ENCODE data around the gene UGT2A3.
"Not testable (repeated sequence)": the region's sequence is repeated elsewhere in the genome, so short reads cannot be mapped to it uniquely, and the experiment has no call there.

Gene UGT2A3

GRCh38 chr4:68962868-68963267 is 11.3 kb upstream of the UGT2A3 start:
- no peak for TF ChIP-seq CTCF (IDR thresholded peaks at IDR 0.05; ENCODE audit: control insufficient read depth, extremely low read depth, insufficient read depth)
- no peak for DNase-seq (ENCODE audit: low read depth)
- H3K4me3 ChIP-seq (ENCODE audit: low read depth, low read length): no peak overlapping the region

- DNase-seq (ENCODE audit: low read depth): no peak
- TF ChIP-seq CTCF (IDR thresholded peaks at IDR 0.05; ENCODE audit: control insufficient read depth, extremely low read depth, insufficient read depth): no peak
- H3K4me3 ChIP-seq (ENCODE audit: low read depth, low read length): no peak overlapping the region
These were observed 8.9 kb upstream of the UGT2A3 start for GRCh38 chr4:68960294-68961163.

GRCh38 chr4:68959085-68959484 is 7.5 kb upstream of the UGT2A3 start:
- H3K4me3 ChIP-seq (ENCODE audit: low read depth, low read length); DNase-seq (ENCODE audit: low read depth): not testable (repeated sequence)

- DNase-seq (ENCODE audit: low read depth): no peak
- H3K4me3 ChIP-seq (ENCODE audit: low read depth, low read length): no peak overlapping the region
- no peak for TF ChIP-seq CTCF (IDR thresholded peaks at IDR 0.05; ENCODE audit: control insufficient read depth, extremely low read depth, insufficient read depth)
These were observed 2.5 kb upstream of the UGT2A3 start for GRCh38 chr4:68954126-68954525.

- no peak for DNase-seq (ENCODE audit: low read depth)
- no peak overlapping the region for H3K4me3 ChIP-seq (ENCODE audit: low read depth, low read length)
- TF ChIP-seq CTCF (IDR thresholded peaks at IDR 0.05; ENCODE audit: control insufficient read depth, extremely low read depth, insufficient read depth): no peak
These were observed 1.5 kb upstream of the UGT2A3 start for GRCh38 chr4:68953056-68953596.

GRCh38 chr4:68951806-68952585 is 392 bp upstream of the UGT2A3 start:
- no peak for DNase-seq (ENCODE audit: low read depth)
- no peak for TF ChIP-seq CTCF (IDR thresholded peaks at IDR 0.05; ENCODE audit: control insufficient read depth, extremely low read depth, insufficient read depth)
- no peak overlapping the region for H3K4me3 ChIP-seq (ENCODE audit: low read depth, low read length)

- no peak for DNase-seq (ENCODE audit: low read depth)
- no peak for TF ChIP-seq CTCF (IDR thresholded peaks at IDR 0.05; ENCODE audit: control insufficient read depth, extremely low read depth, insufficient read depth)
- no peak overlapping the region for H3K4me3 ChIP-seq (ENCODE audit: low read depth, low read length)
These were observed 1.6 kb downstream of the UGT2A3 start for GRCh38 chr4:68950033-68950432.
